ENCODE data around the gene SLC7A1. TPM values are rescaled to one million over a fixed set of nuclear protein-coding genes. Genes with fewer than 3 reads are reported as not detected.

The SLC7A1 gene
- total and polyA plus RNA-seq, 7 donors: 0.79 to 14.7 (median 3.2) TPM

DNA sequence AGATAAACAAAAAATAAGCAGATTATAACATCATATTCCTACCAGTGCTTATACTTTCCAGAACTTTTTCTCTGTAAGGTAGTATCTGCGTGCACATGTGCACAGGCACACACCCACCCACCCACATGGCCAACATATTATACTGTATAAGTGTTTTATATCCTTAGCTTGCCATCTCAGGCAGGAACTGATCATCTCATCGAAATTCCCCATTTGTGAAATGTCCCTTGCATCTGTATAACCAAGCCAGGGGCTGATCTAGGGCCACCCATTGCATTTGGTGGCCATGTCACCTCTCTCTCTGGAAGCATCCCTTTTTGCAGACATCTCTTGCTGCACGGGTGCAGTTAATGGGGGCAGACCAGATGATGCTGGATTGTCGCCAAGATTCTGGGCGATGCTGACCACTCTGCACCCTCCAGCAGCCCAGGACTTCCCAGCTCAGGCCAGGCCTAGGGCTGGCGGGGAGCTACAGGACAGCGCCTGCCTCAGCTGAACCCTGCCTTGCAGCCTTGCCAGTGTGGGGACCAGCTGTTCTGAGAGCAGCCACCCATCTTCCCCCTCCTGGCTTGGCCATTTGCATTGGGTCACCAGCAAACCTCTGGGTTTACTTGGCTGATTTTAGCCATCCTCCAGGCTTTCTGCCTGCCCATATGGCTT, 95.9 kb downstream of the SLC7A1 start:
- WGBS, 3 donors: 47 to 62% (median 47%) methylated on average over 7 of the region's 7 CpGs
- no peak for TF ChIP-seq CTCF (IDR thresholded peaks at IDR 0.05)
- DNase-seq (no peak), ATAC-seq (no peak)
- H3K9me3 ChIP-seq: no peaks in the 10 kb centered on the region
- intact Hi-C loops (cut with DNase I): loop anchor here in 1 of 2 donors (10.0 kb wide), 1 partner anchor 355 kb away; the partner anchor contains the start of gene UBL3
- peaks cover 0 to 62% (median 15%) of the 10 kb centered on the region in 3 donors for H3K27me3 ChIP-seq (ENCODE audit: insufficient read depth in 3 of 3, low read length in 2 of 3)
- no peaks in the 10 kb centered on the region for H3K36me3 ChIP-seq (ENCODE audit: insufficient read depth in 1 of 2, low read depth in 1 of 2)
- H3K4me1 ChIP-seq: no peaks in the 10 kb centered on the region
- no peak overlapping the region for H3K4me3 ChIP-seq
- H3K27ac ChIP-seq: no peak overlapping the region

DNA sequence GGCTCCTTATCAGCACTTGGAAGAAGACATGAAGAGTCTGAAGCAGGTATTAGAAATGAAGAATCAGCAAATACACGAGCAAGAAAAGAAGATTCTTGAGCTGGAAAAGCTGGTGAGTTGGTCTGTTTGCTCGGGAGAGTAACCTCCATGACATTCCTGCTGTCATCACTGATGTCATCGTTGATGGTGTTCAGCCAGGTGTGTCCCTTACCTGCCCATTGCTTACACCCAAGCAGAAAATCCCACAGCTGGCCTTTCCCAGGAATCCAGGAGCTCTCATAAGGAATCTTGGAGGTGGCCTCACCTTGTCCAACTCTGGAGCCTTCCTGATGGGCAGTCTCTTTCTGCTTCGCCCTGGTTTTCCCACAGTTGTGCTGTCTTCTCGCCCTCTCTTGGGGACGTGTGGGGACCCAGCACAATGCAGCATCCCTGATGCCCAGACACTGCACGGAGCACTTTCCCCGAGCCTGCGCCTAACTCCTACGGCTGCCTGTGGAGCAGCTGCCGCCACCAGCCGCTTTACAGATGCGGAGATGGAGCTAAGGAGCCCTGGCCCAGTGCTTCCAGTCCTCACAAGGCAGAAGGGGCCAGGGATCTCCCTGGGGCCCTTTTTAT, 97.0 kb downstream of the SLC7A1 start:
- no peak for TF ChIP-seq CTCF (IDR thresholded peaks at IDR 0.05)
- Histone ChIP-seq H3K27me3 (ENCODE audit: insufficient read depth in 3 of 3, low read length in 2 of 3) (peaks cover 0 to 51% (median 12%) of the 10 kb centered on the region in 3 donors), H3K4me1 (no peaks in the 10 kb centered on the region), H3K4me3 (no peak overlapping the region), H3K36me3 (ENCODE audit: insufficient read depth in 1 of 2, low read depth in 1 of 2) (no peaks in the 10 kb centered on the region), H3K27ac (no peak overlapping the region), H3K9me3 (no peaks in the 10 kb centered on the region)
- WGBS, 3 donors: 88 to 91% (median 90%) methylated on average over 13 of the region's 13 CpGs
- no peak for DNase-seq
- no peak for ATAC-seq
- intact Hi-C loops (cut with DNase I): no loop called here

- DNase-seq (peak in 1 of 2 donors; percentile 77), ATAC-seq (peak; percentile 21 to 71 (median 44))
- Histone ChIP-seq H3K4me1 (no peaks in the 10 kb centered on the region), H3K27me3 (ENCODE audit: insufficient read depth in 3 of 3, low read length in 2 of 3) (peaks cover 0 to 40% (median 9%) of the 10 kb centered on the region in 3 donors), H3K9me3 (no peaks in the 10 kb centered on the region), H3K27ac (no peak overlapping the region), H3K4me3 (no peak overlapping the region), H3K36me3 (ENCODE audit: insufficient read depth in 1 of 2, low read depth in 1 of 2) (no peaks in the 10 kb centered on the region)
- intact Hi-C loops (cut with DNase I): no loop called here
- 15 to 33% (median 17%) methylated on average over 15 of the region's 15 CpGs for WGBS, 3 donors
- no peak for TF ChIP-seq CTCF (IDR thresholded peaks at IDR 0.05)
Measured at GRCh38 chr13:29497137-29497654, 98.3 kb downstream of the SLC7A1 start.

- H3K36me3 ChIP-seq (ENCODE audit: insufficient read depth in 1 of 2, low read depth in 1 of 2): no peaks in the 10 kb centered on the region
- TF ChIP-seq CTCF (IDR thresholded peaks at IDR 0.05): no peak
- intact Hi-C loops (cut with DNase I): no loop called here
- ATAC-seq (peak; percentile 13 to 32 (median 23)), DNase-seq (no peak)
- H3K9me3 ChIP-seq: no peaks in the 10 kb centered on the region
- no peaks in the 10 kb centered on the region for H3K4me1 ChIP-seq
- no peak overlapping the region for H3K27ac ChIP-seq
- H3K27me3 ChIP-seq (ENCODE audit: insufficient read depth in 3 of 3, low read length in 2 of 3): peaks cover 0 to 35% (median 9%) of the 10 kb centered on the region in 3 donors
- H3K4me3 ChIP-seq: no peak overlapping the region
- 21 to 50% (median 27%) methylated on average over 9 of the region's 9 CpGs for WGBS, 3 donors
Measured at GRCh38 chr13:29496241-29496712, 99.2 kb downstream of the SLC7A1 start.

All from psoas muscle (tissue), 8 donors.